ENCODE data around the gene CBX1.
A peak's percentile ranks its signal among the peaks of the same experiment; 100 is the strongest.

The CBX1 gene

DNA sequence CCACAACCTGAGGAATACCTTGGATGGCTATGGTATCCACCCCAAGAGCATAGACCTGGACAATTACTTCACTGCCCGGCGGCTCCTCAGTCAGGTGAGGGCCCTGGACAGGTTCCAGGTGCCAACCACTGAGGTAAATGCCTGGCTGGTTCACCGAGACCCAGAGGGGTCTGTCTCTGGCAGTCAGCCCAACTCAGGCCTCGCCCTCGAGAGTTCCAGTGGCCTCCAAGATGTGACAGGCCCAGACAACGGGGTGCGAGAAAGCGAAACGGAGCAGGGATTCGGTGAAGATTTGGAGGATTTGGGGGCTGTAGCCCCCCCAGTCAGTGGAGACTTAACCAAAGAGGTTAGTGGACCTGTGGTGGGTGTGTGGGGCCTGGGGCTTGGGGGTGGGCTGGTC, 50.0 kb downstream of the CBX1 start:
- TF ChIP-seq EZH2phosphoT487 (IDR thresholded peaks at IDR 0.05; ENCODE audit: borderline replicate concordance, low read length) (no peak), CTCF (IDR thresholded peaks at IDR 0.05; ENCODE audit: low read depth, low read length, poor library complexity, severe bottlenecking) (no peak)
- no peaks in the 10 kb centered on the region for H3K27me3 ChIP-seq (ENCODE audit: control insufficient read depth, low read length)
- H3K36me3 ChIP-seq (ENCODE audit: control insufficient read depth, low read length), result peaks cover 65% of the 10 kb centered on the region
- H3K9me2 ChIP-seq (replicated peaks; ENCODE audit: control insufficient read depth, low read length), result no peaks in the 10 kb centered on the region
- no peak overlapping the region for H3K27ac ChIP-seq (ENCODE audit: low read depth, low read length)
- H3F3A ChIP-seq (ENCODE audit: control insufficient read depth, insufficient read depth), result no peaks in the 10 kb centered on the region
- H3K79me2 ChIP-seq (ENCODE audit: control insufficient read depth, low read length), result peaks cover 94% of the 10 kb centered on the region
- peaks cover 15% of the 10 kb centered on the region for H4K20me1 ChIP-seq (ENCODE audit: control insufficient read depth, insufficient read depth, low read depth, low read length)
- no peaks in the 10 kb centered on the region for H3K9me3 ChIP-seq (ENCODE audit: control insufficient read depth, insufficient read depth, low read length)
- H3K4me1 ChIP-seq (ENCODE audit: control insufficient read depth, low read length), result peaks cover 80% of the 10 kb centered on the region
- H3K4me2 ChIP-seq (ENCODE audit: low read length), result peak overlapping the region; percentile 44
- peak overlapping the region; percentile 25; the same call in 1 of the 2 replicates for H3K4me3 ChIP-seq (ENCODE audit: low read length)

- Histone ChIP-seq H3K4me2 (ENCODE audit: low read length) (peak overlapping the region; percentile 71), H3K4me3 (ENCODE audit: low read length) (peak overlapping the region; percentile 84), H3K9me3 (ENCODE audit: control insufficient read depth, insufficient read depth, low read length) (no peaks in the 10 kb centered on the region), H3K79me2 (ENCODE audit: control insufficient read depth, low read length) (peaks cover 76% of the 10 kb centered on the region), H3K9me2 (replicated peaks; ENCODE audit: control insufficient read depth, low read length) (no peaks in the 10 kb centered on the region), H3F3A (ENCODE audit: control insufficient read depth, insufficient read depth) (no peaks in the 10 kb centered on the region), H3K36me3 (ENCODE audit: control insufficient read depth, low read length) (peaks cover 47% of the 10 kb centered on the region), H3K27ac (ENCODE audit: low read depth, low read length) (peak overlapping the region; percentile 68), H3K4me1 (ENCODE audit: control insufficient read depth, low read length) (peaks cover 63% of the 10 kb centered on the region), H4K20me1 (ENCODE audit: control insufficient read depth, insufficient read depth, low read depth, low read length) (peaks cover 13% of the 10 kb centered on the region; the same call in 1 of the 2 replicates), H3K27me3 (ENCODE audit: control insufficient read depth, low read length) (no peaks in the 10 kb centered on the region)
- TF ChIP-seq CTCF (IDR thresholded peaks at IDR 0.05; ENCODE audit: low read depth, low read length, poor library complexity, severe bottlenecking), result no peak
- TF ChIP-seq EZH2phosphoT487 (IDR thresholded peaks at IDR 0.05; ENCODE audit: borderline replicate concordance, low read length), result no peak
Observed at GRCh38 chr17:48048384-48049126, 52.7 kb downstream of the CBX1 start.

DNA sequence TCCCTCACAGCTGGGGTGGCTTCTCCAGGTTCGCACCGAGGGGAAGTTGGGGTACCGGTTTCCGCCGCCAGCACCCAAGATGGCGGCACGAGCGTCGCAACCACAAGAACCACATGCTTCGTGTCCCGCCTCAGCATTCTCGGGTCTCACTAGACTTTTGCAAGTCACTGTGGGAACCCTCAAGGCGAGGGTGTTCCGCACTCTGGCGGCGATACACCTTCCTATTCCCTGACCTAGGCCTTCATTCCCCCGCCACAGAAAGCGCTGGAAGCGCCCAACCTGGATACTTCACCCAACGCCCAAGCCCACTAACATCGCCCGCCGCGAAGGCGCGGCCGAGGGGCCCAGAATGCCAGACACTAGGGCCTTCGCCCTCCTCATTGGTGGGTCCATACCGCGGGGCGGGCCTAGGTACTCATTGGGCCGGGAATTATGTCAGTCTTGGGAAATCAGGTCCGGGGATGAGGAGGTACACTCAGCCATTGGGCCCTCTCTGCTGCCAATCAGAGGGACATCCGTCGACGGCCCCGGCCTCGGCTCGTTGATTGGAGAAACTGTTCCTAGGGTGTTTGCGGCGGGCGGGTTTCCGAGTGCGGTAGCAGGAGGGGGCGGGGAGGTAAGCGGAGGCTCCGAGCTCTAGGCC, 53.4 kb downstream of the CBX1 start, which contains the start of gene NFE2L1:
Gene NFE2L1, plus strand, starts transcription at position 619 of the 643 bp plus-strand sequence. CDS start 2,760 bp downstream, outside the sequence.
- peaks cover 69% of the 10 kb centered on the region for H3K79me2 ChIP-seq (ENCODE audit: control insufficient read depth, low read length)
- no peaks in the 10 kb centered on the region for H3K9me2 ChIP-seq (replicated peaks; ENCODE audit: control insufficient read depth, low read length)
- no peaks in the 10 kb centered on the region for H3F3A ChIP-seq (ENCODE audit: control insufficient read depth, insufficient read depth)
- H3K27ac ChIP-seq (ENCODE audit: low read depth, low read length), result peak within 1 kb of the TSS; percentile 76
- H3K4me1 ChIP-seq (ENCODE audit: control insufficient read depth, low read length), result peaks cover 56% of the 10 kb centered on the region
- H3K36me3 ChIP-seq (ENCODE audit: control insufficient read depth, low read length), result peaks cover 40% of the 10 kb centered on the region
- H3K9me3 ChIP-seq (ENCODE audit: control insufficient read depth, insufficient read depth, low read length), result no peaks in the 10 kb centered on the region
- H4K20me1 ChIP-seq (ENCODE audit: control insufficient read depth, insufficient read depth, low read depth, low read length), result peaks cover 6% of the 10 kb centered on the region; the same call in 1 of the 2 replicates
- peak within 1 kb of the TSS; percentile 77 for H3K4me2 ChIP-seq (ENCODE audit: low read length)
- no peak for TF ChIP-seq EZH2phosphoT487 (IDR thresholded peaks at IDR 0.05; ENCODE audit: borderline replicate concordance, low read length)
- no peak for TF ChIP-seq CTCF (IDR thresholded peaks at IDR 0.05; ENCODE audit: low read depth, low read length, poor library complexity, severe bottlenecking)
- no peaks in the 10 kb centered on the region for H3K27me3 ChIP-seq (ENCODE audit: control insufficient read depth, low read length)
- peak within 1 kb of the TSS; percentile 84 for H3K4me3 ChIP-seq (ENCODE audit: low read length)

All from DOHH2 (cell line).